Measurements from ENCODE around the gene NOX5.

DNA sequence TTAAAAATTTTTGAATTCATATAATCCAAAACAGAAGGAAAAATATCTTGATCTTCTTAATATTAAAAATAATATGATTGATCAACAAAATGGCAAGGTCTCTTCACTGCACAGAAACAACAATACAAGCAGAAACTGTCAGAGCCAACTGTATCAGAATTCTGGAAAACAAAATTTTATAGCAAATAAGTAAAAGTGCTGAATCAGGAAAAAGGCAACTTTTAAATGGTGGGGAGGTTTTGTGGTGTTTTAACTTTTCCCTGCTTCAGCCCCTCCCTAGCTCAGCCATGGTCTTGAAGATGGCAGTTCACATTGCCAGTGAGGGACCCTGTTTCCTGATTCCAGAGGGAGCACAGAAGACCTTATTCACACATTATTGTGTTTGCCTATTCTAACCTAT lies 46.5 kb upstream of the NOX5 start:
- no peak for TF ChIP-seq POLR2A (IDR thresholded peaks at IDR 0.05)
- TF ChIP-seq, protein P1, sequence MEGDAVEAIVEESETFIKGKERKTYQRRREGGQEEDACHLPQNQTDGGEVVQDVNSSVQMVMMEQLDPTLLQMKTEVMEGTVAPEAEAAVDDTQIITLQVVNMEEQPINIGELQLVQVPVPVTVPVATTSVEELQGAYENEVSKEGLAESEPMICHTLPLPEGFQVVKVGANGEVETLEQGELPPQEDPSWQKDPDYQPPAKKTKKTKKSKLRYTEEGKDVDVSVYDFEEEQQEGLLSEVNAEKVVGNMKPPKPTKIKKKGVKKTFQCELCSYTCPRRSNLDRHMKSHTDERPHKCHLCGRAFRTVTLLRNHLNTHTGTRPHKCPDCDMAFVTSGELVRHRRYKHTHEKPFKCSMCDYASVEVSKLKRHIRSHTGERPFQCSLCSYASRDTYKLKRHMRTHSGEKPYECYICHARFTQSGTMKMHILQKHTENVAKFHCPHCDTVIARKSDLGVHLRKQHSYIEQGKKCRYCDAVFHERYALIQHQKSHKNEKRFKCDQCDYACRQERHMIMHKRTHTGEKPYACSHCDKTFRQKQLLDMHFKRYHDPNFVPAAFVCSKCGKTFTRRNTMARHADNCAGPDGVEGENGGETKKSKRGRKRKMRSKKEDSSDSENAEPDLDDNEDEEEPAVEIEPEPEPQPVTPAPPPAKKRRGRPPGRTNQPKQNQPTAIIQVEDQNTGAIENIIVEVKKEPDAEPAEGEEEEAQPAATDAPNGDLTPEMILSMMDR (IDR thresholded peaks at IDR 0.05) = no peak
- TF ChIP-seq POLR2AphosphoS5 (IDR thresholded peaks at IDR 0.05) = no peak

All from stomach (tissue), 4 donors.